Stimulated activated CD4-positive, alpha-beta T cell treated with anti-CD3 and anti-CD28 coated beads, Interleukin-2, amount 100 ng/mL, for 4 hours (primary cell): ENCODE results near the gene AFAP1L1.
"Not testable (repeated sequence)": the region's sequence is repeated elsewhere in the genome, so short reads cannot be mapped to it uniquely, and the experiment has no call there.

Experiments
- DNase-seq: peaks from one replicate; pipeline ENCODE4 v3.0.0-alpha.2; 2020; ENCODE audit warnings: low read depth

AFAP1L1 gene

DNA sequence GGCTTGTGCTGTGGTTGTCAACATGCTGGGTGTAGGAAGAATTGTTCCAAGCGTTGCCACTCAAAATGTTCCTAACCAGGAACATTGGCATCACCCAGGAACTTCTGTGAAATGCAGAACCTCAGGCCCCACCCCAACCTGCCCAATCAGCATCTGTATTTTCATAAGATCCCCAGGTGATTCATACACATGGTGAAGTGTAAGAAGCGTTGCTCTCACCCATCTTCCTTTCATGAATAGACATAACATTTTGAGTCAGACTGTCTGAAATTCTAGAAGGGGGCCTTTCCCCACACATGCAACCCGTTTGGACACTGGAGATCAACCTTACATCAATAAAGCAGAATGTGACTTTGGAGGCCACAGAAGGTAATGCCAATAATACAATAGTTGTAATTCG lies 9.3 kb upstream of the AFAP1L1 start:
- no peak for DNase-seq

DNA sequence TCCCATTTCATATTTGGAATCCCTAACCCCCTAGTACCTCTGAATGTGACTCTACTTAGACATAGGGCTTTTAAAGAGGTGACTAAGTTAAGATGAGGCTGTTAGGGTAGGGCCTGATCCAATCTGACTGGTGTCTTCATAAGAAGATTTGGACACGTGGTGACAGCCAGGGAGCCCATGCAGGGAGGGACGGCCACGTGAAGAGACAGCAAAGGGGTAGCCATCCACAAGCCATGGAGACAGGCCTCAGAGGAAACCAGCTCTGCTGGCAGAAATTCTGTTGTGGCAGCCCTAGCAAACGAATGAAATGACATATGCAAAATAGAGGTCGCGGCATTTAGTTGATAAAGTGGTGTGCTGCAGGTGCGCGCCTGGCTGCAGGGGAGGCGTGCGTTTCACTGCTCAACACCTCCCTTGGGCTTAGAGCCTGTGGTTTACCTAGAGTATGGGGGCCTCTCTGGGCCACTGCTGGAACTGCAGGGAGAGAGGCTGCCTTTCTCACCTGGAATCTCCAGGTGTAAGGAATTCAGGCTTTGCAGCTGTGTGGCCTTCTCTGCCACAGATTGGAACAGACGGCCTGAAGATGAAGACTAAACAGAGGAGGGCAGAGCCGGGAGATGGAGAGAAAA lies 7.1 kb upstream of the AFAP1L1 start:
- no peak for DNase-seq

DNA sequence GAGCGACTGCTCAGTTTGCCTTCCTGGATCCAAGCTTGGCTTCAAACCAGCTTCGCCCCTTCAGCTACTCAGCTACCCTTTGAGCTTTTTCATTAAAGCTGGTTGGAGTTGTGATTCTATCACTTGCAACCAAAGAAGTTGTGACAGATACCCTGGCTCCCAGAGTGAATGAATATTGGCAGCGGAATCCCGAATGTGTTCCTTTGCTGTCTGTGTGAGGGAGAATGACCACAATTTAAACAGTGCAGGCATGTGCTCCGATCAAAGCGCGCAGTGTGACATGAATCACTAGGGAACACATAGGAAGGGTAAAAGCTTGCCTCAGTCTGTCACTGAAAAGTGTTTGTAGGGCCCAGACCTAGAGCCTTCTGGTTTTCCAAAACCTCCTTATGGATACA lies 6.6 kb upstream of the AFAP1L1 start:
- no peak for DNase-seq

DNA sequence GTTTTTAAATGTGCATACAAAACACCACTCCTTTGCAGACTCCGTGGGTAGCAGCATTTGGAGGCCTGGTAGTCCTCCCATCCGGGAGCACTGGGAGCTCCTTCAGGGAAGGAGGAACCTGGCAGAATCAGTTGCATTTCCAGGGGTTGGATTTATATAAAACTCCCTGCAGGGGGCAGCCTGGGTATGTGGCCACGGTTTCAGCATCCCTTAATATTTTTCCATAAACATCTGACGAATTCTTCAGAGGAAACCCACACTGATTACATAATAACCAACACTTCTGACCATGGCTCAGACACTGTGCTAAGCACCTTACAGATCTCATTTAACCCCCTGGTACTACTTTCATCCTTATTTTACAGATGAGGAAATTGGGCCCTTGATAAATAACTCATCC lies 6.1 kb upstream of the AFAP1L1 start:
- DNase-seq: no peak

DNA sequence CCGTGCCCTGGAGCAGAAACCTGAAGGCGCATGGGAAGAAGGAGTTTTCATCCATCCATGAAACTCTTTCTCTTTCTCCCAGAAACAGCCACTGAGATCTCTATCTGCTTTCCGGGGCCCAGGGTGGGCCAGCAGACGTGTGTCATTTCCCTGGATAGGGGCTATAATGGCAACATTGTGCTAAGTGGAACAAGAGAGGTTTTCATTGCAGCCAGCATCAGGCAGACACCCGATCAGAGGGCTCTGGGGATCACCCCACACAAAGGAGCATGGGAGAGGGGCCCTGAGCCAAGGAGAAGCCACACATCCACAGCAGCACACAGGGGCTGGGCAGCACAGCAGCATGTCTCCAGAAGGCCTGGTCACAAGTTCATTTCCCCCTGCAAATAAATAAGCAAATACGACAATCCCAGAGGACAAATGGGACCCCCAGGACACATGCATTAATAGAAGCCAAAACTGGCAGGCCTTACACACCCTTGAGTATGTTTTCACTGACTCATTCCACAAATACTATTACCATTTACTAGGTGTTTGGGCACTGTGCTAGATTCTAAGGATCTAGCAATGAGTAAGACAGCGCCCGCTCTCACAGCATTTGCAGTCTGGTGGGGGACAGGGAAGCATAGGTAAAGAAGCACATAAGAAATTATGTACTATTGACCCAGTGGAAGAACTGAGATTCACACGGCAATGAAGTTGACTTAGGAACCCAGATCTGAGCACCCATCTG lies 4.3 kb upstream of the AFAP1L1 start:
- no peak for DNase-seq

DNA sequence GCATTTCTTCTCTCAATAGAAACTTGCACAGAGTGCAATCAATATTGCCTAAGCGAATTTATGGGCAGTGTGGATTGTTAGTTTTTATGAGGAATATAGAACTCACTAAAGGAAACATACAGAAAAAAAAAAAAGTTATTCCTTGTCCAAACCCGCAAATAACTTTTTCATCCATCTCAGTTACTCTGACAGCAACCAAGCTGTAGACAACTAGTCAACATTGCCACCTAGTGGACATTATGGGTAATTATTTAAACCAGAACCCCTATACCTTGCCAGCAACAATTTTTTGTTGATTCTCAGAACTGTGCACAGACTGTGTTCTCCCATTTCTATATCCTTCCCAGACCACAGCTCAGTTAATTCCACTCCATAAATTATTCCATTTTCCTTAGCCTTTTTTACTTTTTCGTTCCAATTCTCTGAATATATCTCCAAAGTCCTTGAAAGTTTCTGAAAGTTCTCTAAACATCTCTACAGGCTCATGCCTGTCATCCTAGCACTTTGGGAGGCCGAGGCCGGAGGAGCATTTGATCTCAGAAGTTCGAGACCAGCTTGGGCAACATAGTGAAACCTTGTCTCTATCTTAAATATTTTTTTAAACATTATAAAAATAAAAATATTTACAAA lies 2.6 kb upstream of the AFAP1L1 start:
- no peak for DNase-seq

- DNase-seq: no peak
These were observed 404 bp upstream of the AFAP1L1 start for GRCh38 chr5:149271195-149271715.

DNA sequence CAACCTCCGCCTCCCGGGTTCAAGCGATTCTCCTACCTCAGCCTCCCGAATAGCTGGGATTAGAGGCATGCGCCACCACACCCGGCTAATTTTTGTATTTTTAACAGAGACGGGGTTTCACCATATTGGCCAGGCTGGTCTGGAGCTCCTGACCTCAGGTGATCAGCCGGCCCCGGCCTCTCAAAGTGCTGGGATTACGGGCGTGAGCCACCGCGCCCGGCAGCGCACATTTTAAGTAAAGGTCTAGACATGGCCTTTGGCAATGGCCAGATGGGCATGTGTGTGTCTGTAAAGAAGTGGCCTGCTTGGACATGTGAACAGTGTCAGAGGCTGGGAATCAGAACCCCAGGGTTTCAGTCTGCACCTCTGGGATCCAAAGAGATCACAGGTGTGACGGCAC lies 1.1 kb downstream of the AFAP1L1 start:
- not testable (repeated sequence) for DNase-seq

DNA sequence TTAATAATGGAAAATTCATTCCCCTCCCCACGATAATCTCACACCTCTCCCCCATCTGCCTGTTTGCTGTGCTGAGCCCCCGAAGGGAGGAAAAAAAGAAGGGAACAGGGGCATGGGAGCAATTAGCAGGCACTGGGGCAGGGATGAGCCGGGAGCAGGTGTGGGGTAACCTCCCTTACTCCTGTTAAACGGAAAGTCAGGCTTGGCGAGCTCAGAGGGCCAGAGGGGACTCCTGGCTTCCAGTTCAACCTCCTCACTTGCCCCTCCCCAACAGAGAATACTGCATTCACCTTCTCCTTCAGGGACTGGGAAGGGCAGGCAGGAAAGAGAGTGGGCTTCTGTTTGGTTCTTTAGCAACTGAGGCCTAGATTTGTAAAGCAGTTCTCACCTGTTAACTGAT lies 1.6 kb downstream of the AFAP1L1 start:
- DNase-seq: no peak

- no peak for DNase-seq
These were observed 2.3 kb downstream of the AFAP1L1 start for GRCh38 chr5:149273950-149274349.

DNA sequence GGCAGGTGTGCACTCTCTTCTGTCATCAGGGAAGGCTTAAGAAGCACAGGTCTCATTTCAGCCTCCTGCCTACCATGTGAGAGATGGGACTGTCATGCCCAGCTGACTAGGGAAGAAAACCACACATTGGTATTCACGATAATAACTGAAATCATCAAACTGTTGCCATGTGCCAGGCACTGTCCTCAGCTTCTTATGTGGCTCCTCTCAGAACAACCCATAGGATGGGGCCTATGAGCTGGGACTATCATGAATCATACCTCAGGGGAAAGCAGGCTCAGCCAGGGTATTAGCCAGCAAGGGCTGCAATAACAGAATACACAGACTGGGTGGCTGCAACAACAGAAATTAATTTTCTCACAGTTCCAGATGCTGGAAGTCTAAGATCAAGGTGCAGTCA lies 3.3 kb downstream of the AFAP1L1 start:
- DNase-seq: no peak

DNA sequence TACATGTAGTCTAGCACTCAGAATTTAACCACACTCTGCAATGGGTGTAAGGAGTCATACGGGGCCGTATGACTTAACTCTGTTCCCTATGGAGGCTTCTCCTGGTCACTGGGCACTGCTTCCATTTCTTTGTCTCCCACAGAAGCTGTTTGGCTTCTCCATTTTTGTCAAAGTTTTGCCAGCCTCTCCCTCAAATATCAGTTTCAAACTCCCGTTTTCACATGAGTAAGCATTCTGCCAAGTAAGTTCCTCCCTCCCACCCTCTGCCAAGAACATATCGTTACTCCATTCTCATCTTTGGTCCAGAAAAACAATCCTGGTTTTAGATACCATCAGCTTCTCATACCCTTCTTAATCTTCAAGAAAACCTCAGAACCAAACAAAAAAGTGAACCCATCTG lies 6.1 kb downstream of the AFAP1L1 start:
- no peak for DNase-seq

GRCh38 chr5:149278451-149279210 lies 7.0 kb downstream of the AFAP1L1 start:
- no peak for DNase-seq

GRCh38 chr5:149279661-149280060 lies 8.0 kb downstream of the AFAP1L1 start:
- DNase-seq: no peak

GRCh38 chr5:149280124-149280523 lies 8.5 kb downstream of the AFAP1L1 start:
- no peak for DNase-seq

GRCh38 chr5:149280802-149281201 lies 9.1 kb downstream of the AFAP1L1 start:
- DNase-seq: no peak

DNA sequence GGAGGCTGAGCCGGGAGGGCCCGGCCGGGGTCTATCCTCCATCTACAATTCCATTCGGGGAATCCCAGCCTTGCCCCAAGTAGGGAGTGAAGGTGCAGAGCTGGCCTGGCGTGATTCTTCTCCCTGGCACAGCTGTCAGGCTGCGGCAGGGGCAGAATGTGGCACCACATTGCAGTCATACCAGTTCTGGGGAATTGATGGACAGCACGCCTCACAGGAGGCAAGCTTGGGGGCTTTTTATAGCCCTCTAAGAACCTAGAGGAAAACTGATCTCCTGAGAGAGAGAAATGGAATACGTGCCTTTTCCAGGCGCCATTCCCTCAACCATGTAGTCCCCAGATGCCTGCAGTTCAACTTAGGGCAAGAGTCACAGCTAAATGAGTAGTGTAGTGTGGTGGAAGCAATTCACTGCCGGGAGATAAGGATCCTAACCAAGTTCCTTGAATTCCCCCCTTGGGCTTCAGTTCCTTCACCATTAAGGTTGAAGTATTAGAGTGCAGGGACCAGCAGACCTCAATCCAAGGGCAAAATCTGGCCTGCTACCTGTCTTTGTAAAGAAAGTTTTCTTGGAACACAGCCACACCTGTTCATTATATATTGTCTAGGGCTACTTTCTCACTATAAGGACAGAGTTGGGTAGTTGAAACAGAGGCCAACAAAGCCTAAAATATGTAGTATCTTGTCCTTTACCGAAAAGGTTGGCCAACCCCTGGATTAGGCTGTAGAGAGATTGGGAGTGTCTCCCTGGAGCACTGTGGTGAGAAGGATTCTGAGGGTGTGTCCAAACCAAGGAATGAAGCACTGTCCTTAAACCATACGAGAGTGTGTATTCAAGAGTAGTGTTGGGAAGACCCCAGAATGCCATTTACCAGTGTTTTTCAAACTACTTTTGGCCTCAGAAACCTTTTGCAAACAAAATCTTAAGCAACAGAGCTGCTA lies 10.6 kb downstream of the AFAP1L1 start:
- DNase-seq: no peak

DNA sequence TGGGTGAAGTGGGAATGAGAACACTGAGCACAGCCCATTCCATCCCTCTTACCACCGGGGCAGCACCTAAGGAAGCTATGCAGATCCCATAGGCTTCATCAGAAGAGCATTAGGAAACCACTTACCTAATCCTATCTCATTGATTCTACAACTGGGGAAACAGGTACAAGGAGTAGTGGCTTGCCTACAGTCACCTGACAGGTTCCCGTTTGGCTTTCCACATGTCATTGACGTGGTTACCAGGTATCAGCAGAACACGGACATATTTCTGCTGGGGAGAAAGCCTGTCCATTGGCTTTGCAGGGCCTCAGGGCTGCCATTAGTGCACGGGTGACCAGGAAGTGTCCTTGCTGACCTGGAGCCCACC lies 11.3 kb downstream of the AFAP1L1 start:
- DNase-seq: no peak

GRCh38 chr5:149283626-149284480 lies 12.2 kb downstream of the AFAP1L1 start:
- DNase-seq: no peak

GRCh38 chr5:149284501-149284900 lies 12.8 kb downstream of the AFAP1L1 start:
- DNase-seq: no peak

- no peak for DNase-seq
These were observed 13.5 kb downstream of the AFAP1L1 start for GRCh38 chr5:149285153-149285552.
